ENCODE data around the gene ZMYM3. TPM values are rescaled to one million over a fixed set of nuclear protein-coding genes. Genes with fewer than 3 reads are reported as not detected.

Gene ZMYM3
- total RNA-seq, 1 experiment from 2014 or later, result 23.8 TPM

GRCh38 chrX:71214604-71215337 is 39.2 kb downstream of the ZMYM3 start:
- DNase-seq (ENCODE audit: low read depth), result no peak

DNA sequence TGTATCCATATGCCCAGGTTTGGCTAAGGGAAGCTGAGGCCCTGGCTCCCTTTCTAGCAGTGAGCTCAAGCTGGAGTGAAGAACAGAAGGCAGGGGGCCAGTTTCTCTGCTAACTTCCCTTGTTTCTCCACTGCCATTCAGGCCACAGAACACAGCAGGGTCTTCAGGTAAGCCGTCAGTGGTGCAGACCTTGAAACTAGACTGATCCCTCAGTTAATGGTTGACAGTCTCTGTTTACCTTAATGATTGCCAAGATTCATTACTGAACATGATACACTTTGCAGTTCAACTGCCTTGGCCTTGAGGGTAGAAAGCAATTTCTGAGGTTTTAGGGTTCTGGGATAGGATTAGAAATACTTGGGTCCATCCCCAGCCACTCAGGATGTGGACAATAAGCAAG is 39.8 kb downstream of the ZMYM3 start:
- DNase-seq (ENCODE audit: low read depth), result no peak

DNA sequence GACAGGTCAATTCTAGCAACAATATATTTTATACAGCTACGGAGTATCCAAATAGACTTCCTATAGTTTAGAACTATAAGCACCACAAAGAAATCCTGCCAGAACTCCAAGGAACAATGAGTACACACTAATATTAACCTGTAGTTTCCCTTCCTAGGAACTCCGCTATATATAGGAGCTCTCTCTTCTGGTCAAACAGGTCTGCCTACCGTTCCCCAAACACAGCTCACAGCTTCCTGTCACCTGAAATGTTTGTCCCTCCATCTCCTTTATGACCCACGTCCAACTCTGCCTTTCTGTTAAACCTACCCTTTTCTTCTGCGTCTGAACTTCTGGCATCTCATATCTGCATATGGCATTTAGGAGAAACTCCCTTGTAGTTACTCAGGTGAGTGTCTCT is 41.4 kb downstream of the ZMYM3 start:
- DNase-seq (ENCODE audit: low read depth), result no peak

DNA sequence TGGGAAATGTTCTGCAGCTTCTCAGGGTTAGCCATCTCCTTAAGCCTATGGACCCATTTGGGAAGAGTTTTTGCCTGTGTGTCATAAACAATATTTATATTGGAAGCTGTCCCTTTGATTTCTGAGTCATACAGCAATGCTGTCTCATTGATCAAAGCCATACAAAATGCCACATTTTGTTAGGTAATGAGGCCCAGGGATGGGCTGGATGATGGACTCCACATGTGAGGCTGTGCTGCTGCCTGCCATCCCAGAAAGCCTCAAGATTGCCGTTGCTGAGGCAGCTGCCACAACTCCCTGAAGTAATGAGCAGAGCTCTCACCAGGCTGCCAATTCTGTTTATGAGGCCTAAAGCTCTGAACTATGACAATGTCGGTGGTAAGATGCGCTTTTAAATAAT is 43.1 kb downstream of the ZMYM3 start:
- DNase-seq (ENCODE audit: low read depth), result no peak

DNA sequence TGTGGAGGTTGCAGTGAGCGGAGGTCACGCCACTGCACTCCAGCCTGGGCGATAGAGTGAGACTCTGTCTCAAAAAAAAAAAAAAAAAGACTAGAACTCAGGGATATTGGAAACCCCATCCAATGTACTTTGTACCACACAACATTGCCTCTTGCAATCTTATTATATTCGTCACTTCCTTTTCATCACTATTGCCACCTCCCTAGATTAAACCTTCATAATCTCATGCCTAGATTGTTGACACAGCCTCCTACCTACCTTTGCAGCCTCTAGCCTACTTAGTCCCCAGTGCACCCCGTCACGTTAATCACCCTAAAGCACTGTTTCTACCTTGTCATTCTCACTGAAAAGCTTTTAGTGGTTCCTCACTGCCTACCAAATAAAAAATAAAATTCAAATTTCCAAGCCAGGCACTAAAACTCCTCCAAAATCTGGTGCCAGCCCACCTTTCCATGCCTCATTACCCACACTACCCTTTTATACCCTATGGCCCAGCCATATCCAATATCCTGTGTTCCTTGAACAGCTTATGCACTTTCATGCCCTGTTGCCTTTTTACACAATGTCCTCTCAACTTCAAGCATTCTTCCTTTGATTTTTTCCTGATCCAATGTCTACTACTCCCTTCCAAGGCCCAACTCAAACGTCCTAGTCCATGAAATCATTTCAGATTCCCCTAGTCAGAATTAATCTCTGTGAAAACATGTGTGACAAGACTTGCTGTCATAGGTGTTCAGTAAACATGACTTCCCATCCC is 54.5 kb downstream of the ZMYM3 start:
- DNase-seq (ENCODE audit: low read depth), result no peak

- no peak for DNase-seq (ENCODE audit: low read depth)
Observed at GRCh38 chrX:71198066-71198465, 55.9 kb downstream of the ZMYM3 start.

DNA sequence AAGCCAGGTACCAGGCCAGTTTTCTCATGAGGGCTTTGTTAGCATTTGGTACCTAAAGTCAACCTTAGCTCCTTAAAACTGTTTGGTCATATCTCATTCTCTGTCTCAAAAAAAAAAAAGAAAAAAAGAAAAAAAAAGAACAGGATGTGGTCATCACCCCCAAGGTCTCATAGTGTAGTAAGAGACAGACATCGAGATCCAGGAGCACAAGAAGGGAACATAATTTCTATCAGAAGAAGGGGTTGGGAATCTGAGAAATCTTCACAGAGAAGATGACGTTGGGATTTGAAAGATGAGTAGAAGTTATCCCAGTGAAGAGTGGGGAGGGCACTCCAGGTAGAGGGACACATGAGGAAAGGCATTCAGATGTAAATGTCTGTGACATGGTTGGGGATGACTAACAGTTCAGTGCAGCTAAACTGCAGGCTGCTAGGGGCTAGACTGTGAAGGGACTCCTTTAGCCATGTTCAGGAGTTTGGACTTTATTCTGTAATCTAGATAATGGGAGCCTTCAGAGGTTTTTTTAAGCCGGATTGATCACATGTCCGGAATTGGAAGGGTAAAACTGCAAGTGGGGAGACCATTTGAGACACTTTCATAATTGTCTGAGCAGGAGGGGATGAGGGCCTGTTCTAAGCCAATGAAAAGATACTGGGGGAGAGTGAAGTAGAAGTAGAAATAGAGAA is 57.8 kb downstream of the ZMYM3 start:
- peak; percentile 44 for DNase-seq (ENCODE audit: low read depth)

DNA sequence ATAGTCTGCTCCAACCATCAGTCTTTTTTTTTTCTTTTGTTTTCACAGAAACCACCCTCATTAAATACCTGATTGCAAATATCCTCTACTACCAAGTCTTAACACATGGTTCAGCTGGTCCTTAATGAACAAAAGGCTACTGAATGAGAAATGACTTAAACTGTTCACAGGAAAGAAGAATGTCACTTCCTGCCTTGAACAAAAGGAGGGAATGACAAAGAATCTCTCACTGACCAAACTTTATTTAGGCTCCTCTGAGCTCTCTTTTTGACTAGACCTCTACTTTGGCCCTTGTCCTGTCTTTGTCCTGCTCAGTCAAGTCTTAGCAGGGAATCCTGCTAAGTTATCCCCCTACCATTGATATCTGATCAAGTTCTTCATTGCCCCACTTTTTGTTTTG is 62.7 kb downstream of the ZMYM3 start:
- DNase-seq (ENCODE audit: low read depth), result no peak

Other genes with a start within 250 kb of the ZMYM3 start
- gene SNX12, start 185.8 kb downstream of the ZMYM3 start, total RNA-seq (2014; rRNA removed; shearing (Covaris generic)), result 61.2 and 68.9 TPM in 2 replicates
- gene FOXO4, start 158.3 kb downstream of the ZMYM3 start, total RNA-seq (2014; rRNA removed; shearing (Covaris generic)), result 1.2 and 1.8 TPM in 2 replicates
- not detected in 2 replicates for gene CXorf65, start 147.4 kb downstream of the ZMYM3 start, total RNA-seq (2014; rRNA removed; shearing (Covaris generic))
- gene IL2RG, start 142.6 kb downstream of the ZMYM3 start, total RNA-seq (2014; rRNA removed; shearing (Covaris generic)), result not detected in 2 replicates
- 10.1 and 13.6 TPM in 2 replicates for gene MED12, start 135.5 kb downstream of the ZMYM3 start, total RNA-seq (2014; rRNA removed; shearing (Covaris generic))
- 0.06 TPM in 1 of 2 replicates, not detected in the other for gene NLGN3, start 109.3 kb downstream of the ZMYM3 start, total RNA-seq (2014; rRNA removed; shearing (Covaris generic))
- not detected in 2 replicates for gene GJB1, start 30.9 kb downstream of the ZMYM3 start, total RNA-seq (2014; rRNA removed; shearing (Covaris generic))
- 469 and 520 TPM in 2 replicates for gene NONO, start 29.5 kb upstream of the ZMYM3 start, total RNA-seq (2014; rRNA removed; shearing (Covaris generic))
- gene ITGB1BP2, start 47.6 kb upstream of the ZMYM3 start, total RNA-seq (2014; rRNA removed; shearing (Covaris generic)), result 0.97 and 1.00 TPM in 2 replicates
- 17.4 and 18.0 TPM in 2 replicates for gene TAF1, start 112.2 kb upstream of the ZMYM3 start, total RNA-seq (2014; rRNA removed; shearing (Covaris generic))